MM.1S (cell line): Measurements from ENCODE around the gene CXCL3.

Experiments
- DNase-seq: peaks from one replicate; pipeline ENCODE4 v3.0.0-alpha.2; 2015
- H2AFZ ChIP-seq: fragments of 300-600 bp; sonication (generic); 2 replicates; pipeline ENCODE4 v1.6.0; 2016; ENCODE audit warnings: antibody characterized with exemption, low read length
- H3F3A ChIP-seq: fragments of 300-600 bp; sonication (generic); 2 replicates; pipeline ENCODE4 v1.6.1; 2016; ENCODE audit warnings: mild to moderate bottlenecking, antibody characterized with exemption, low read length, moderate library complexity, mixed read lengths; ENCODE audit not compliant: insufficient read depth
- H3K27ac ChIP-seq: fragments of 300-600 bp; sonication (generic); 2 replicates; pipeline ENCODE4 v1.5.1; 2016; ENCODE audit warnings: mild to moderate bottlenecking, low read length
- H3K27me3 ChIP-seq: fragments of 300-600 bp; sonication (generic); replicated peaks from 2 replicates; pipeline ENCODE4 v1.6.0; 2016; ENCODE audit warnings: low read length; ENCODE audit not compliant: insufficient read depth
- H3K36me3 ChIP-seq: fragments of 300-600 bp; sonication (generic); replicated peaks from 2 replicates; pipeline ENCODE4 v1.6.1; 2016; ENCODE audit warnings: mild to moderate bottlenecking, low read length, mixed read lengths; ENCODE audit not compliant: insufficient read depth
- H3K4me1 ChIP-seq: fragments of 300-600 bp; sonication (generic); 2 replicates; pipeline ENCODE4 v1.6.1; 2016; ENCODE audit warnings: low read length, mixed read lengths
- H3K4me2 ChIP-seq: fragments of 300-600 bp; sonication (generic); 2 replicates; pipeline ENCODE4 v1.6.0; 2016; ENCODE audit warnings: low read depth, low read length
- H3K4me3 ChIP-seq: fragments of 300-600 bp; sonication (generic); 2 replicates; pipeline ENCODE4 v1.5.1; 2016; ENCODE audit warnings: low read length, mixed read lengths
- H3K79me2 ChIP-seq: fragments of 300-600 bp; sonication (generic); 2 replicates; pipeline ENCODE4 v1.6.1; 2016; ENCODE audit warnings: mixed run types, low read length, mixed read lengths
- H3K9ac ChIP-seq: fragments of 300-600 bp; sonication (generic); 2 replicates; pipeline ENCODE4 v1.6.1; 2016; ENCODE audit warnings: low read length, mixed read lengths
- H3K9me2 ChIP-seq: fragments of 300-600 bp; sonication (generic); replicated peaks from 2 replicates; pipeline ENCODE4 v1.6.1; 2016; ENCODE audit warnings: mild to moderate bottlenecking, low read length, mixed read lengths; ENCODE audit not compliant: insufficient read depth
- H3K9me3 ChIP-seq: fragments of 300-600 bp; sonication (generic); replicated peaks from 2 replicates; pipeline ENCODE4 v1.6.1; 2016; ENCODE audit warnings: mild to moderate bottlenecking, low read length, mixed read lengths; ENCODE audit not compliant: insufficient read depth
- H4K20me1 ChIP-seq: fragments of 300-600 bp; sonication (generic); 2 replicates; pipeline ENCODE4 v1.6.1; 2016; ENCODE audit warnings: mild to moderate bottlenecking, low read length, moderate library complexity, mixed read lengths; ENCODE audit not compliant: insufficient read depth
- EZH2 ChIP-seq: fragments of 300-600 bp; sonication (generic); optimal IDR thresholded peaks from 2 replicates; pipeline ENCODE3; 2017; ENCODE audit warnings: low read depth, mild to moderate bottlenecking, antibody characterized with exemption, low read length, mixed read lengths
- EZH2phosphoT487 ChIP-seq: fragments of 300-600 bp; sonication (generic); IDR thresholded peaks from 2 replicates; pipeline ENCODE4 v1.6.1; 2018; ENCODE audit warnings: antibody characterized with exemption, low read length
- TF ChIP-seq, protein P1 (sequence below): fragments of 300-600 bp; sonication (generic); IDR thresholded peaks from 2 replicates; pipeline ENCODE4 v1.5.1; 2016; ENCODE audit warnings: antibody characterized with exemption, low read length, mixed read lengths

The CXCL3 gene

DNA sequence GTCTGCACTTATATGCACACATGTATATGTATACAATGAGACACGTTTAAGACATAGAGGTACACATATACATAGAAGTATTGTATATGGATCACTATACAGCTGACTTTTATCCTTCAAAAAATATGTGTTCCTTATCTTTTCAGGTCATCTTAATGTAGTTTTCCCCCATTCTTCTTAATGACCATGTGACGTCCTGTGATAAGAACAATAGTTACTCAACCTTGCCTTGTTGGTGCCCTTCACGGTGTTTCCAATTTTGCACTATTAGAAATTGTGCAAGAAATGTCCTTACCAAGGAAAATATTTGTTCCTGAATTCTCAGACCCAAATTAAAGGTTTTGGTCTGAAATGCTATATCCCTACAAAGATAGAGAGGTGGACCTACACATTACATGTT, 49.5 kb downstream of the CXCL3 start:
- Histone ChIP-seq H3K79me2 (no peaks in the 10 kb centered on the region), H3F3A (no peaks in the 10 kb centered on the region), H3K4me2 (no peak overlapping the region), H2AFZ (no peak overlapping the region), H3K4me1 (no peaks in the 10 kb centered on the region), H3K36me3 (no peaks in the 10 kb centered on the region), H3K9me3 (no peaks in the 10 kb centered on the region), H3K27me3 (no peaks in the 10 kb centered on the region), H3K9me2 (no peaks in the 10 kb centered on the region), H3K27ac (no peak overlapping the region), H3K4me3 (no peak overlapping the region), H3K9ac (no peak overlapping the region), H4K20me1 (no peaks in the 10 kb centered on the region)
- DNase-seq, result no peak
- TF ChIP-seq EZH2, result no peak
- no peak for TF ChIP-seq EZH2phosphoT487
- TF ChIP-seq, protein P1, sequence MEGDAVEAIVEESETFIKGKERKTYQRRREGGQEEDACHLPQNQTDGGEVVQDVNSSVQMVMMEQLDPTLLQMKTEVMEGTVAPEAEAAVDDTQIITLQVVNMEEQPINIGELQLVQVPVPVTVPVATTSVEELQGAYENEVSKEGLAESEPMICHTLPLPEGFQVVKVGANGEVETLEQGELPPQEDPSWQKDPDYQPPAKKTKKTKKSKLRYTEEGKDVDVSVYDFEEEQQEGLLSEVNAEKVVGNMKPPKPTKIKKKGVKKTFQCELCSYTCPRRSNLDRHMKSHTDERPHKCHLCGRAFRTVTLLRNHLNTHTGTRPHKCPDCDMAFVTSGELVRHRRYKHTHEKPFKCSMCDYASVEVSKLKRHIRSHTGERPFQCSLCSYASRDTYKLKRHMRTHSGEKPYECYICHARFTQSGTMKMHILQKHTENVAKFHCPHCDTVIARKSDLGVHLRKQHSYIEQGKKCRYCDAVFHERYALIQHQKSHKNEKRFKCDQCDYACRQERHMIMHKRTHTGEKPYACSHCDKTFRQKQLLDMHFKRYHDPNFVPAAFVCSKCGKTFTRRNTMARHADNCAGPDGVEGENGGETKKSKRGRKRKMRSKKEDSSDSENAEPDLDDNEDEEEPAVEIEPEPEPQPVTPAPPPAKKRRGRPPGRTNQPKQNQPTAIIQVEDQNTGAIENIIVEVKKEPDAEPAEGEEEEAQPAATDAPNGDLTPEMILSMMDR, result no peak

DNA sequence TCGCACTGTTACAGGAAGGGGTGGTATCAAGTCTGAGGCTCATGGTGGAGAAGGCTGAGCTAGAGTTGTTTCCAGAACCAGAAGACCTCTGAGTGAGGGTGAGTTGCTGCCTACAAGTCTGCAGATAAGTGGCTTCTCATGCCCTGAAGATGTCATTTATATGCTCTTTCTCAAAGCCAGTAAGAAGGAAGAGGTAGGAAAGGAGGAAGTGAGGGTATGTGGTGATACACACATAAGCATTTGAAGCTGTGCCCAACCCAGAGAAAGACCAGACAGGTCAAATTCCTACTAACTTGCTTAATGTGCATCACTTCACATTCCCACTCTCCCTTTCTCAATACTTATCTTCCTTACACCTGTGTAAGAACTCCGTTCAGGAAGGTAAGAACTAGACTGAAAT, 50.4 kb downstream of the CXCL3 start, which contains the start of gene PPBP:
Gene PPBP (minus strand): TSS at position 130 of the 400 bp plus-strand sequence. CDS start 87 bp downstream, at position 43.
- no peaks in the 10 kb centered on the region for H4K20me1 ChIP-seq
- H3K4me1 ChIP-seq, result no peaks in the 10 kb centered on the region
- TF ChIP-seq, protein P1, result no peak
- TF ChIP-seq EZH2 (no peak), EZH2phosphoT487 (no peak)
- no peak within 1 kb of the TSS for H2AFZ ChIP-seq
- no peak within 1 kb of the TSS for H3K4me3 ChIP-seq
- no peak within 1 kb of the TSS for H3K9ac ChIP-seq
- no peaks in the 10 kb centered on the region for H3K79me2 ChIP-seq
- H3K27me3 ChIP-seq, result no peaks in the 10 kb centered on the region
- H3K9me3 ChIP-seq, result no peaks in the 10 kb centered on the region
- no peak within 1 kb of the TSS for H3K27ac ChIP-seq
- no peaks in the 10 kb centered on the region for H3K36me3 ChIP-seq
- no peaks in the 10 kb centered on the region for H3K9me2 ChIP-seq
- H3K4me2 ChIP-seq, result no peak within 1 kb of the TSS
- no peaks in the 10 kb centered on the region for H3F3A ChIP-seq
- no peak for DNase-seq
